Stimulated activated CD8-positive, alpha-beta memory T cell treated with anti-CD3 and anti-CD28 coated beads, Interleukin-15, amount 100 ng/mL, for 24 hours (primary cell): ENCODE results near the gene GATA3.

Experiments used
- DNase-seq: peaks from one replicate; pipeline ENCODE4 v3.0.0-alpha.2; 2020; ENCODE audit warnings: low read depth

GATA3 gene

GRCh38 chr10:8064436-8064835 lies 9.9 kb downstream of the GATA3 start:
- DNase-seq = no peak

- no peak for DNase-seq
Measured at GRCh38 chr10:8065651-8066050, 11.2 kb downstream of the GATA3 start.

GRCh38 chr10:8066124-8066523 lies 11.6 kb downstream of the GATA3 start:
- DNase-seq = no peak

- no peak for DNase-seq
Measured at GRCh38 chr10:8066797-8067196, 12.3 kb downstream of the GATA3 start.

DNA sequence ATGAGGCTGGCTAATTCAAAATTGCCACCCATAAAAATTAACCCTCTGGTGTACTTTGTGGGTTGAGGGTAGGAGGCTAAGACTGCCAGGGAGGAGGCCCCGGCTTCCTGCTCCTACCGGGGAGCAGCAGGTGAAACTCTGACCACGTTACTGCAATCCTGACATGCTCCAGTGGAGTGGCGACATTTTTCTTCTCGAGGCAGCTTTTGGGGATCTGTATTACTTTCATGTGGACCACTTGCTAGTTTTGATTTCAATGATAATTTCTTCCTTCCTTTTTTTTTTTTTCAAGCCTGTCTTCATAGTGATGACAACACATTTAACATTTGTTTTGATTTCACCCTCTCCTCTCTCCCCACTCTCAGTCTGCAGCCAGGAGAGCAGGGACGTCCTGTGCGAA lies 14.6 kb downstream of the GATA3 start:
- no peak for DNase-seq

GRCh38 chr10:8069627-8070026 lies 15.1 kb downstream of the GATA3 start:
- DNase-seq = no peak

DNA sequence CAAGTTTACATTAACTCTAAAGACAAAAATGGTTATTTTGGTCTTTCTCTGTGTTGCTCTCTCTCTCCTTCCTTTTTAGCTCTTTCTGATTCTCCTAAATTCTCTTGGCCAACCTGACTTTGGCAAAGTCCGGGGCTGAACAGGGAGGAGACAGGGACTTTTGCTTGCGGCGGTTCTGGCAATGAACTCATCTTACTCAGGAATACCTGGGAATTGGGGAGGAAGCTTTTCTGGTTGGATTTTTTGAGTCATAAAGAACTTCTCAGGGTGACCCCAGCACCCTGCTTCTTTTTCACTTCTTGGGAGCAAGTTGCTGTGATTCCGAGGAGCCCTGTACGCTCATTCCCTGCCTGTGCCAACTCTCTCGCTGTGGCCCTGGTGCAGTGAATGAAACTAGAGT lies 16.0 kb downstream of the GATA3 start:
- DNase-seq = no peak

DNA sequence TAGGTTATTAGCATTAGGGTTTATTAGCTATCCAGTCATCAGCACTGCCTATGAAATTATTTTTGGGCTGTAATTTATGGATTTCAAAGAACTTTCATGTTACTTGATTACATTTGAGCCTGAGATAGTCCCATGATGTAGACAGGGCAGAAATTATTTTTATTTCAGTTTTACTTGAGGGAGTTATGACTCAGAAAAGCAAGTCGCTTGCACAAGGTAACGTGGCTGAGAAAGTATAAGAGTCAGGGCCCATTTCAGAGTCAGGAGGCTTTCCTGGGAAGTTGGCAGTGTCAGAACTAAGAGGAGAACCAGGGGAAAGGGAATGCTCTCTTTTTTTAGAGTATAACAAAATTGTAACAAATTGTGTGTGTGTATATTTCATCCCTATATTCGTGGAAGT lies 16.5 kb downstream of the GATA3 start:
- DNase-seq = no peak

- no peak for DNase-seq
Measured at GRCh38 chr10:8071666-8072065, 17.2 kb downstream of the GATA3 start.

DNA sequence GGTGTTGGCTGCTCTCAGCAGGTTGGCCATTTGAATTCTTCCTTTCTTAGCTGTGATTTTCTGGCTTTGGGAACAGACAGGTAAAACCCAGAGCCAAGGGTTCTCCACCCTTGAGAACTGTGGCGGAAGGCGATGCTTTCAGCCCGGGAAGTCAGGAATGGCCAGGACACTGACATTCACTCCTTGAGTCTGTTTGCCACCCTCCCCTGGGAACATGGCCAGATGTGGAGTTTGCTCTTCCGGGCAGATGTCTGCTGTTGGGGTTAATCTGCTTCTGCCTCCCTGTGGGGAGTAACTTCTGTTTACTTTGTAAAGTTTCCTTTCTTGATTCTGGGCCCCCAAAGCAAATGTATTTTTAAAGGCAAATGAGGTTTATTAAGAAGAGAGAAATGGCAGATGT lies 17.7 kb downstream of the GATA3 start:
- DNase-seq = no peak

- DNase-seq = no peak
Measured at GRCh38 chr10:8073691-8074416, 19.4 kb downstream of the GATA3 start.

DNA sequence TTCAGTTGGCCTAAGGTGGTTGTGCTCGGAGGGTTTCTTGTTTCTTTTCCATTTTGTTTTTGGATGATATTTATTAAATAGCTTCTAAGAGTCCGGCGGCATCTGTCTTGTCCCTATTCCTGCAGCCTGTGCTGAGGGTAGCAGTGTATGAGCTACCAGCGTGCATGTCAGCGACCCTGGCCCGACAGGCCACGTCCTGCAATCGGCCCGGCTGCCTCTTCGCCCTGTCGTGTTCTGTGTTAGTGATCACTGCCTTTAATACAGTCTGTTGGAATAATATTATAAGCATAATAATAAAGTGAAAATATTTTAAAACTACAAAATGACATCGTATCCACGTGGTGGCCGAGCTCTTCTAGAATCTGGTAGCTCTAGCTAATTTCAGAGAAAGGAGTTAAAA lies 20.4 kb downstream of the GATA3 start:
- DNase-seq = no peak

DNA sequence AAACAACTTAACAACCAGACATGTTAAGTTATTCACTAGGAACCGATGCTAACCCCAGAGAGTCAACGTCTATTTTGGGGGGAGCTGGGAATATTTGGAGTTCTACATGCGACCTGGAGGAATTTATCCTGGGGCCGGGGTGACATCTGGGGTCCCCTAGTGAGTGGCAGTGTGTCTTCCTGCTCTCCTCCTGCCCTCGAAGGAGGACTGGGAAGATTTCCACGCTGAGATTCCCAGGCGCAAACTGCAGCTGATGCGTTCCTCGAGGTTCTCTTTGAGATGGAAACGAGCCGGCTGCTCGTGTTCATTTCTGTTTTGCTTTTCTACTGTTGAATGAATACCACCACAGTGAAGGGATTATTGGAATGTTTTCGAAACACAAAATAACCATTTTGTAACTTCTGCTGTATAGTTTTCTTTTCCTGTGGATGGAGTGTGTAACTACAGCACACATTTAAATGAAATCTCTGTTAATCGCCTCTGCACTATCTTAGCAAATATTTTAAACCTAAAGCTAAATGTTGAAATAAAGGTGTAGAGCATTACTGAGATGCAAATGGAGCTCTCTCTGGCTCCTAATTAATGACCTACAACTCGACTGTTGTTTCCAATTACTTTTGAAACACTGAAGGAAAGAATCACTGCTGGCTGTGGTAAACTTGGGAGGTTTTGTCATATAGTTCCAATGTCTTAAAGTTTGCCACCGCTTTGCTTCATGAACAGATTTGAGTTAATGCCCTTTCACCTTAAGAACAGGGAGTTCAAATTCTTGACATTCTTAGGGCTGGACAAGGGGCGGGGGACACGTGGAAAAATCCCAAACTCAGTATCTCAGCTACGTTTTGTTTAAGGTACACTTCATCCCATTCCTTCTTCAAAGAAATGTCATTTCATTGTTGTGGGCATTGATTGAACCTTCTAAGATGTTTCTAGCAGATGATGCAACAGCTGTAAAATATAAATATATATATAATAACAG lies 21.1 kb downstream of the GATA3 start:
- no peak for DNase-seq

DNA sequence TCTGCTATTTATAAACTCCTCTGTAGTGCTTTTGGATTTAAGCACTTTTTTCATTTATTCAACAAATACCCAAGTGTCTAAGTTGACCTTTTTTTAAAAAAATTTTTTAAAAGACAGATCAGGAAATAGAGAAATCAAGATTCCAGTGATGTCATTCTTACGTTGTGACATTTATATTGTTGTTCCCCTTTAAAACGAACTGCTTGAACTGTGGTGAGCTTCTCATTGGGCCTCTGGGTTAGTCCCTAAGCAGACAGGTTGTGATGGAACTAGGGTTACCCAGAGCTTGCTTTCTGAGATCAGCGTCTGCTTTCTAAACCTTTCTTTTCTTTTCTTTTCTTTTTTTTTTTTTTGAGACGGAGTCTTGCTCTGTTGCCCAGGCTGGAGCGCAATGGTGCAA lies 22.4 kb downstream of the GATA3 start:
- DNase-seq = no peak

DNA sequence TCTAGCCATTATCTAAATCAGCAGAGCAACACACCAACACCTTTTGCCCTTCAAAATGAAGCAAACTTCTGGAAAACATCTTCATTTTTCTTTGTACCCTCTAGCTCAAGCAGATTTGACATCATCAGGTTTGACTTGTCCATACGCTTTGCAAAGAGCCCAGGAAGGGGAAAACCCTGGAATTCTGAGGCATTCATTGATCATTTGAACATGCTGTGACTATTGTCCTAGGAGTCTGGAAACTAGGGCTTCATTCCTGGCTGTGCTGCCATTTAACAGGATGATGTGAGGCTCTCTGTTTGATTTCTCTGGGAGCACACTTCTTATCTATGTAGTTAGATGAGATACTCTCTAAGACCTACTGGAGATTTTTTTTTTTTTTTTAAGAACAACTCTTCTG lies 23.5 kb downstream of the GATA3 start:
- DNase-seq = no peak

GRCh38 chr10:8079126-8079525 lies 24.6 kb downstream of the GATA3 start:
- DNase-seq = no peak

GRCh38 chr10:8084799-8085198 lies 30.3 kb downstream of the GATA3 start:
- no peak for DNase-seq

- DNase-seq = no peak
Measured at GRCh38 chr10:8085251-8085650, 30.8 kb downstream of the GATA3 start.

DNA sequence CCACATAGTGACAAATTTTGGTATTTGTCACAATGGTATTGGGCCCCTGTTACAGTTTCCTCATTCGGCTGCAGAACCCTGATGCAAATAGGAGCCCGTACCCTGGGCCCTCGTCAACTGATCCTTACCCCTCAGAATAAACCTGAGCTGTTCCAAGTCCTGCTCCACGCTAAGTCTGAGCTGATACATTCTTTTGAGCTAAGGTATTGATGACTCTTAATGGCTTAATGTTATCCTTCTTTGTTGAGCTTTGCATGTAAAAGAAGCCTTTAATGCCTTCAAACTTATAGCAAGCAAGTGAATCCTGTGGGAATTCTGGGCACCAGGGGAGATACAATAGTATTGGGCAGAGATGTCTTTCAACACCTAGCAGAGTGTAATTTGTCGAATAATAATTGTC lies 31.8 kb downstream of the GATA3 start:
- no peak for DNase-seq

- DNase-seq = no peak
Measured at GRCh38 chr10:8088504-8088903, 34.0 kb downstream of the GATA3 start.

DNA sequence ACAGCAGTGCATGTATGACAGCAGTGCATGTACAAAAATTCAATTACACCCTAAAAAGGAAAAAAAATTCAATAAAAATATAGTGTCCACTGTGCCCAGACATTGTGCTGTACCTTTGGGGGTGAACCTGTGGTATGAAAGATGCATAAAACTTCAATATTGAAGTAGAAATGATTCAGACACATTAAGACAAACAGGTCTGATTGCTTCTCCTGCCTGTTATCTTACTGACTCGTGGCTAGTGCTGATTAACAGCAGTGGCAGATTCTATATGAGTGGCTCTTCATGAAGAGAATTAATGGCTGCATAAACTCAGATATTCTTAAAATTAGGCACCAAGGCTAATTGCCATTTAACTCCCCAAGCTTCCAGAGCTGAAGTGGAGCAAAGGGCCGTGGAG lies 37.9 kb downstream of the GATA3 start:
- no peak for DNase-seq

DNA sequence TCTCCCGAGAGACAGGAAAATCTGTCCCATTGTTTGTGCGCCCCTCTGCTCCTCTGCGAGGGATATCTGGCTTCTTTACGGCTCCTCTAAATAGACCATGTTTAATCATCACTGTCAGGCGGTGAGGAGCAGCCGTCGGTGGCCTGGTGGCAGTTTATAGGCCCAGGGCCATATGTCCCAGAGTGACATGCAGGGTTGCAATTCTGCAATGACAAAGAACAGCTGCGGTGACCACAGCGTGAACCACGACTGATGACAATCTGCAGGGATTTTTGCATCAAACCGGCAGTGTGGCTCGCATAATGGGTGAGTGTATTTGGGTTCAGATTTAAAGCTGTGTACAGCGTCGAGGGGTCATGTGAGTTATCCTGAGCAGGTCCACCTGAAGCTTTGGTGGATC lies 41.5 kb downstream of the GATA3 start:
- DNase-seq = no peak

- no peak for DNase-seq
Measured at GRCh38 chr10:8096931-8097330, 42.4 kb downstream of the GATA3 start.
